Measurements from ENCODE around the gene TNNT2. TPM values are rescaled to one million over a fixed set of nuclear protein-coding genes. Genes with fewer than 3 reads are reported as not detected.

Gene TNNT2
- total RNA-seq, 1 experiment from 2014 or later, result 0.90 TPM

DNA sequence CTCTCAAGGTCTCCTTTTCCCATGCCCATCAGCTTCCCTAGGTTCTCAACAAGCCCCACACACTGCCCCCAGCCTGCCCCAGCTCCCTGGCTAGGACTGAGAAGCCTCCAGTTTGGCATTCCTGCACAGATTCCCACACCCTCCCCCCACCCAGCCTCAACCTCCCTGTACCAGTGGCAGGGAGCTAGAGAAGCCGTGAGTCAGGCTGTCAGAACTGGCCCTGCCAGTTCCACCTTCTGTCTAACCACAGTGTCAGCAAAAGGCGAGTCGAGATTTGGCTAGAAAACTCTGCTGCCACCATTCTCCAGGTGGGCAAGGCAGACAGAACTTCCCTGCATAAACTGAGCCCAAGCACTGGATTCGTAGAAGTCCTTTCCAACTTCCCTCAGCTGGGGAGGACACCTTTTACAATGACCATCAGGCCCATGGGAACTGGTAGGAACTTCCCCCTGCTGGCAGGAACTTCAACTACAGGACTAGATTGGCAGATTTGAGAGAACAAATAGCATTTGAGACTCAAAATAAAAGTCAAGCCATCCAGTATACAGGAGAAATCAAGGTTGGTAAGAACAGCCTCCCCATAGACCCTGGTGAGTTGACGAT lies 31.0 kb downstream of the TNNT2 start:
- Histone ChIP-seq H3K9me3 (ENCODE audit: low read depth, low read length, poor library complexity, severe bottlenecking) (peaks cover under 1% of the 10 kb centered on the region), H3K27me3 (replicated peaks; ENCODE audit: insufficient read depth, low read depth, low read length, poor library complexity) (no peaks in the 10 kb centered on the region), H3K36me3 (ENCODE audit: insufficient read depth, low read length, poor library complexity, severe bottlenecking) (no peaks in the 10 kb centered on the region), H3K4me3 (ENCODE audit: low read depth, low read length, poor library complexity, severe bottlenecking) (no peak overlapping the region), H3K4me1 (ENCODE audit: insufficient read depth, low read length, poor library complexity, severe bottlenecking) (peaks cover 26% of the 10 kb centered on the region), H3K27ac (ENCODE audit: low read depth, low read length, poor library complexity, severe bottlenecking) (peak overlapping the region; percentile 6)
- ChIA-PET CTCF (interaction anchor here (0.5 to 3.7 kb wide), 11 partner anchors 11 to 374 kb away, joined by 3 to 16 read pairs (median 4); no protein-coding TSS in a partner anchor), POLR2A (ENCODE audit: low non-redundant PET) (interaction anchor here (0.6 to 0.7 kb wide), 2 partner anchors 9 to 34 kb away, joined by 3 to 9 read pairs; no protein-coding TSS in a partner anchor)
- no peak for TF ChIP-seq EZH2 (IDR thresholded peaks at IDR 0.05; ENCODE audit: borderline replicate concordance, low read depth, low read length, poor library complexity, severe bottlenecking)
- TF ChIP-seq CTCF (conservative IDR thresholded peaks at IDR 0.05; ENCODE audit: low read depth, low read length), result peak; percentile 78
- peak; percentile 80 for DNase-seq (ENCODE audit: low spot score)
- intact Hi-C loops (cut with micrococcal nuclease; ENCODE audit: unreplicated experiment), result loop anchor here (5.0 kb wide), 2 partner anchors 79 to 94 kb away; no protein-coding TSS in a partner anchor
- no TSS peak for BruUV-seq (replicated peaks)

- BruUV-seq (replicated peaks), result no TSS peak
- Histone ChIP-seq H3K36me3 (ENCODE audit: insufficient read depth, low read length, poor library complexity, severe bottlenecking) (no peaks in the 10 kb centered on the region), H3K27me3 (replicated peaks; ENCODE audit: insufficient read depth, low read depth, low read length, poor library complexity) (no peaks in the 10 kb centered on the region), H3K4me3 (ENCODE audit: low read depth, low read length, poor library complexity, severe bottlenecking) (no peak overlapping the region), H3K4me1 (ENCODE audit: insufficient read depth, low read length, poor library complexity, severe bottlenecking) (peaks cover 30% of the 10 kb centered on the region), H3K9me3 (ENCODE audit: low read depth, low read length, poor library complexity, severe bottlenecking) (peaks cover 5% of the 10 kb centered on the region), H3K27ac (ENCODE audit: low read depth, low read length, poor library complexity, severe bottlenecking) (no peak overlapping the region)
- no peak for TF ChIP-seq EZH2 (IDR thresholded peaks at IDR 0.05; ENCODE audit: borderline replicate concordance, low read depth, low read length, poor library complexity, severe bottlenecking)
- TF ChIP-seq CTCF (conservative IDR thresholded peaks at IDR 0.05; ENCODE audit: low read depth, low read length), result no peak
- no peak for DNase-seq (ENCODE audit: low spot score)
- ChIA-PET CTCF (interaction anchor here (0.7 to 3.7 kb wide), 2 partner anchors 16 to 835 kb away, joined by 3 to 16 read pairs; no protein-coding TSS in a partner anchor), POLR2A (ENCODE audit: low non-redundant PET) (no interaction called here)
- intact Hi-C loops (cut with micrococcal nuclease; ENCODE audit: unreplicated experiment), result loop anchor here (5.0 kb wide), 2 partner anchors 78 to 93 kb away; no protein-coding TSS in a partner anchor
Observed at GRCh38 chr1:201345081-201345355, 32.5 kb downstream of the TNNT2 start.

GRCh38 chr1:201344206-201345080 lies 33.0 kb downstream of the TNNT2 start:
- H3K4me3 ChIP-seq (ENCODE audit: low read depth, low read length, poor library complexity, severe bottlenecking), result no peak overlapping the region
- CTCF ChIA-PET, result interaction anchor here (1.0 kb wide), 1 partner anchor 90 kb away, joined by 4 read pairs; no protein-coding TSS in a partner anchor
- intact Hi-C loops (cut with micrococcal nuclease; ENCODE audit: unreplicated experiment), result loop anchor here (5.0 kb wide), 2 partner anchors 77 to 92 kb away; no protein-coding TSS in a partner anchor
- H3K36me3 ChIP-seq (ENCODE audit: insufficient read depth, low read length, poor library complexity, severe bottlenecking), result no peaks in the 10 kb centered on the region
- POLR2A ChIA-PET (ENCODE audit: low non-redundant PET), result no interaction called here
- no peak for DNase-seq (ENCODE audit: low spot score)
- no TSS peak for BruUV-seq (replicated peaks)
- H3K9me3 ChIP-seq (ENCODE audit: low read depth, low read length, poor library complexity, severe bottlenecking), result peaks cover 5% of the 10 kb centered on the region
- H3K27me3 ChIP-seq (replicated peaks; ENCODE audit: insufficient read depth, low read depth, low read length, poor library complexity), result no peaks in the 10 kb centered on the region
- H3K27ac ChIP-seq (ENCODE audit: low read depth, low read length, poor library complexity, severe bottlenecking), result no peak overlapping the region
- peaks cover 30% of the 10 kb centered on the region for H3K4me1 ChIP-seq (ENCODE audit: insufficient read depth, low read length, poor library complexity, severe bottlenecking)
- TF ChIP-seq EZH2 (IDR thresholded peaks at IDR 0.05; ENCODE audit: borderline replicate concordance, low read depth, low read length, poor library complexity, severe bottlenecking) (no peak), CTCF (conservative IDR thresholded peaks at IDR 0.05; ENCODE audit: low read depth, low read length) (no peak)

All from A673 (cell line).